Measurements from ENCODE around the gene CUEDC1.

GRCh38 chr17:57987581-57988300 is 32.5 kb upstream of the CUEDC1 start, which contains the start of gene VEZF1:
- TF ChIP-seq CTCF (conservative IDR thresholded peaks at IDR 0.05; ENCODE audit: low read depth, low read length) (no peak), MXI1 (IDR thresholded peaks at IDR 0.05; ENCODE audit: borderline replicate concordance, low read depth, low read length) (no peak), POLR2A (IDR thresholded peaks at IDR 0.05; ENCODE audit: low read depth, low read length) (no peak; the same call in none of the 2 replicates), CEBPB (IDR thresholded peaks at IDR 0.05; ENCODE audit: low read depth, low read length) (no peak), RAD21 (IDR thresholded peaks at IDR 0.05; ENCODE audit: low read length) (no peak), RFX5 (IDR thresholded peaks at IDR 0.05; ENCODE audit: low read depth, low read length) (no peak), CHD1 (IDR thresholded peaks at IDR 0.05; ENCODE audit: low read depth, low read length) (no peak), SMC3 (IDR thresholded peaks at IDR 0.05; ENCODE audit: low read depth, low read length) (no peak), USF2 (IDR thresholded peaks at IDR 0.05; ENCODE audit: low read depth, low read length) (no peak), FOS (IDR thresholded peaks at IDR 0.05; ENCODE audit: low read depth, low read length) (no peak)

All from IMR-90 (cell line).